ENCODE data around the gene PPM1H. TPM values are rescaled to one million over a fixed set of nuclear protein-coding genes. Genes with fewer than 3 reads are reported as not detected.
"Not testable (repeated sequence)": the region's sequence is repeated elsewhere in the genome, so short reads cannot be mapped to it uniquely, and the experiment has no call there.

PPM1H gene
- total RNA-seq, 1 experiment from 2014 or later = 58.4 TPM

DNA sequence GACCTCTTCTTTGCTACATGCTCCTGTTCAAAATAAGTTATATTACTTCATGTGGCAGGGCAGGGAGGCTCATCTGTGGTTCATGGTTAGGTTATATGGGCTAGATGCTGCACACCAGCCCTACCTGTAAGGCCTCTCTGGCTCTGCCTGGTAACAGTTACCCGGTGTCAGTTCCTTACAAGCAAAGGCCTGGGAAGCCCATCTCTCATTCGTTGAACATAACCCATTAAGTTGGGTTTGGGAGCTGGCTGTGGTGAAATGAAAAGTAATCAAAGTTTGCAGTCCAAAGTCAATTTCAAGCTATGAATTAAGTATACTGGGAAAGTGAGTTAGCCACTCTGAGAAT is 183.2 kb downstream of the PPM1H start:
- no peak for DNase-seq (ENCODE audit: low read depth, low spot score)
- in situ Hi-C loops (cut with HindIII; ENCODE audit: low pct_unique_long_range_greater_than_20kb, low sequenced_read_pairs) = no loop called here

DNA sequence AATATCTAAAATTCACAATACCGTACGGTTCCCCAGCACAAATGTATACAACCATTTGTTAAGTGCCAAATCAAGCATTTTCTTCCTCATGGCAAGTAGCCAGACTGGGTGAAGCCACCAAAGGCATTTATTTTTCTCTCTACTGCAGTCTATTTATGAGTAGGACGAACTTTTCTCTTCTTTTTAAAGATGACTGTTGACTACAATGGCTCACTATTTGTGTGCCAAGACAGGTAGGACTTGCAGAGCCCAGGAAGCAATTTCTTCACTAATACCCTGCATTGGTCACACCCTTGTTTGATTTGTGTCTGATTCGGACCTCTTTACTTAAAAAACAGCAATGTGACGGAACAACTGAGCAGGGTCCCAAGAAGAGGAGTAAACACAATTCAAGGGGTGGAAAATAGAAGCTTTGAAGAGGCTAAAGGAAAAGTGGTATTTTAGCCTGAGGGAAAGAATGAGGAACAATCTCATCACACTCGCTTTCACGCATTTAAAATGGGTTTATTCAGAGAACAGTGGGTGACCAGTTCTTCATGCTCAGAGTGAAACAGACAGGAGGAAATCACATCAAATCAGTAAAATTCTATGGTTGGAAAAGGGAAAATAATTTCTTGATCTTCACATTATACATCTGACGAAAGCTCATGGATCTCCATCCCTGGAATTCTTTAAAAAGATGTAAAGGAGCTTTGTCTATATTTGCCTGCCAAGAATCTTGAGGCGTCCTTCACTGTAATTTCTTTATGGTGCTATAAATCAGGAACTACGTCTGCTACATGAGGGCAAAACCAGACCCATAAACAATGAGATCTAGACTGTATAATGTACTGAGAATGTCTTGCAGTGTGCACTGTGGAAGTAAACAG is 183.8 kb downstream of the PPM1H start:
- peak; percentile 41 for DNase-seq (ENCODE audit: low read depth, low spot score)
- in situ Hi-C loops (cut with HindIII; ENCODE audit: low pct_unique_long_range_greater_than_20kb, low sequenced_read_pairs) = no loop called here

DNA sequence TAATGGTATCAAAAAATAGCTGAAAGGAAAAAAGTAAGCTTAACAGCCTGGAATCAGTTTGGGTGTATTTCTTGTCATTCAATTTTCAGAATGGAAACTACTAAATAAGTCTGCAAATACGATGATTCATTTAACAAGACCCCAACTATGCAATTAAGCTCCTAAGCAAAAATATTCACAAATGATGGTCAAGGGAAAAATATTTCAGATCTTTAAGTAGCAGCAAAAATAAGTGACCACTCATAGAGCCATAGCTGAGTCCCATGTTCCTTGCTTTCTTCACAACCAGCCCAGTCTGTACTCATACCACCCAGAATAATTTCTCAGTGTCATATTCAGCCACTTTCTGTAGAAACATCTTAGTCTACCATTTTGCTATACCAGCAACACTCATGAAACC is 185.4 kb downstream of the PPM1H start:
- DNase-seq (ENCODE audit: low read depth, low spot score) = no peak
- in situ Hi-C loops (cut with HindIII; ENCODE audit: low pct_unique_long_range_greater_than_20kb, low sequenced_read_pairs) = no loop called here

DNA sequence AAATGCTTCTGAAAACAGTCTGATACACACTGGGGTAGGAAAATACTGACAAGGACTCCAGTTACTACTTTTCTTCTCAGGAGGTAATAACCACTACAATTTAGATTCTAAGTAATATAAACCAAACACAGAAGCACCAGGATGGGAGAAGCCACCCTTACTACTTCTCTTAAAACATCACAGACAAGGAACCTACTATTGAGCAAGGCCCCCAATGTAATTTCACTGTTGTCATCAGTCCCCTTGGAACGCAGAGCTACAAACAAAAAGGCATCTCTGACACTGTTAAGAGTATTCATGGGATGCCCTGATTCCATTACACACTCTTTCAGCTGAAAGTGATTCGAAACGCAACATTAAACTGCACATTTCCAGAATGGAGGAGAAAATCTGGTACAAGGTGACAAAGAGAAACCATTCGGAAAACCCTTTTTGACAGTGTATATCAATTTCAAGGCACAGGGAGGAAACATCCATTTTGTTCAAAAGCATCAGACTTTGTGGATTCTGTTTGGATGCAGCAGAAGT is 185.9 kb downstream of the PPM1H start:
- DNase-seq (ENCODE audit: low read depth, low spot score) = no peak
- in situ Hi-C loops (cut with HindIII; ENCODE audit: low pct_unique_long_range_greater_than_20kb, low sequenced_read_pairs) = no loop called here

DNA sequence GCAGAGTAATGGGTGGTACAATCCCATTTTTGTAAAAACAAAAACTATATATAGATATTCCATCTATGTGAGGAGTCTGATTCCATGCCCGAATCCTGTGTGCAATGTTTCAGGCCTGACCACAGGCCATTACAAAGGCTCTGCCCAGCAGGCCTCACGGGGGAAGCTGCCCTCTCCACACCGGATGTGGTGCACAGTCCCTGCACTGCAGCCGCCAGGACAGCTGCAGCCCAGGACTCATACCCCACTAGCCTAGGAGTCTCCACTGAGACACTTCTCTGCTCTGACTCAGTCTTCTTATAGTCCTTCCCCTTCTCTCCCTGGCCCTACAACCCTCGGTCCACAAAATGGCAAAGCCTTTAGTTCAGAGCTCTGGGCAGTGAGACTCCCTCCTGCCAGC is 190.4 kb downstream of the PPM1H start:
- DNase-seq (ENCODE audit: low read depth, low spot score) = peak; percentile 15
- in situ Hi-C loops (cut with HindIII; ENCODE audit: low pct_unique_long_range_greater_than_20kb, low sequenced_read_pairs) = no loop called here

DNA sequence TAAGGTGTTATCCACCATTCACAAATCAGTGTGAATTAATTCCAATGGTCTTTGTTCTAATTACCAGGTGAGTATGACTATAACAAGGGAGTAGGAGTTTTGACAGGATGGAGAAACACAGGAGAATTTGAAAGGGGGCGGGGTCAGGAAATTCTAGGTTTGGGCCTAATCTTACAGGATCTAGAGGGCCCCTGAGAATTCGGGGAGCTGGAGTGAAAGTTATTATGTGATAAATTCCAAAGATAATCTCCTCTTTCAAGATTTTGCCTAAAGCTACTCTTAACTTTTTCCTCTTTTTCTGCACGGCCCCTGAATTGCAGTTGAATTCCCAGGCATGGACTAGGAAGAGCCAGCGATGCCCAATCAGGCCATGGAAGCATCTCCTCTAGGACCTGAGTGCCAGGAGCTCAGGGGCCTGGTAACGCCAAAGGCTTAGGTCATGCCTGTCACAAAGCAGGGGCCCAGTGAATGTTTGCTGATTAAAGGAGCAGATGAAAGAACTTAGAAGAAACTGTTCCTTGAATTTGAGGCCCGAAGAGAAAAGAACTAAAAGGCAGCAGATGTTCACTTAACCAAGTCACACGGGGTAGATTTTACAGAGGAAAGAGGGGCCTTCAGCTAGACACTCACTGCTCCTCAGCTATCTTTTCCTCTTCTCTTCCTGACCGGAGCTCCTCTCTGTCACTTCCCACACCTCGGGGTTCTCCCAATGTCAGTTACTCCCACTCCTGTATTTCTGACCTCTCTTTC is 195.5 kb downstream of the PPM1H start:
- DNase-seq (ENCODE audit: low read depth, low spot score) = no peak
- in situ Hi-C loops (cut with HindIII; ENCODE audit: low pct_unique_long_range_greater_than_20kb, low sequenced_read_pairs) = no loop called here

DNA sequence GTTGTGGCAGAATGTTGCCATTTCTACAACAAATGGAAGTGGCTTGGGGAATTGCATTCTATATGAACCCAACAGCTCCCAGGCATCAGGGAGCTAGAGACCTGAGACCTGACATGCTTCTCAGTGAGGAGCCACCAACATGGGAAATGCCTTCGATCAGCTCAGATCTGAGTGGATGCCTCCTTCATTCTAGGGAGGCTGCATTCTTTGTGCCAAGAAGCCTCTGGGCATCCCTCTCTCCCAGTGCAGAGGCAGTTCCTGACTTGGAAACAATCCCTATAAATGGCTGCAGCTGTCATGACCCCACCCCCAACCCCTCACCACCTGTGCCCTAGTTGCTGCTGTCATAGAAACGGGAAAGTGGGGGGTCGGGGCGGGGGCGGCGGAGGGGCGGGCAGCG is 196.3 kb downstream of the PPM1H start:
- no peak for DNase-seq (ENCODE audit: low read depth, low spot score)
- in situ Hi-C loops (cut with HindIII; ENCODE audit: low pct_unique_long_range_greater_than_20kb, low sequenced_read_pairs) = no loop called here

DNA sequence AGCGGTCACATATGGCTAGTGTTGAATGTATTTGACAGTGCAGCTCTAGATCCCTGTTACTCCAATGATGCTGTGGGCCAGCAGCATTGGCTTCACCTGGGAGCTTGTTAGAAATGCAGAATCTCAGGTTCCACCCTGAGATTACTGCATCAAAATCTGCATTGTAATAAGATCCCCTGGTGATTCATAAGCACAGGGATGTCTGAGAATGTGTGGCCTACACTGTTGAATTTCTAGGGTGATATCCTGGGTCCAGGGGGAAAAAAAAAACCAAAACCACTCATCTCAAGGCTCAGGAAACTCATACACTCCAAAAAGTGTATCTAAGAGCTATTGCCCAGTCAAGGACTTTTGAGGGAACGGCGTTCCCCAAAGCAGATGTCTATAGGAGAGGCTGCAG is 196.8 kb downstream of the PPM1H start:
- no peak for DNase-seq (ENCODE audit: low read depth, low spot score)

DNA sequence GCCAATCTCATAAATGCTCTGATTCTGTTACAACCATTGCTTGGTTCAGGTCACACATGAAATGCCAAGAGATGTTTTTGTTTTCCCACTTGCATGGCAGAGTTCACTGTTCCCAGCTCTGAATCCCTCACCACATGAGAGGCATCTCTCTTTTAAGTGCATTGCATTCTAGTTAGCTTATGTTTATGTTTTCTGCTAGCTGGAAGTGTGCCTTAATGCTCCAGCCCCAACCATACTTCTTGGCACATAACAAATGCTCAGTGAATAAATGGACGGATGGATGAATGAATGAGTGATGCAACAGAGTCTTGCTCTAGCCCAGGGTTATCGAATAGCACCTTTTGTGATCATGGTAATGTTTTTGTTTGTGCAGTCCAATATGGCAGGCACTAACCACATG is 197.3 kb downstream of the PPM1H start:
- no peak for DNase-seq (ENCODE audit: low read depth, low spot score)
- in situ Hi-C loops (cut with HindIII; ENCODE audit: low pct_unique_long_range_greater_than_20kb, low sequenced_read_pairs) = no loop called here

More for the DNA sequence above, 196.8 kb downstream of the PPM1H start:
- in situ Hi-C loops (cut with HindIII; ENCODE audit: low pct_unique_long_range_greater_than_20kb, low sequenced_read_pairs) = no loop called here

DNA sequence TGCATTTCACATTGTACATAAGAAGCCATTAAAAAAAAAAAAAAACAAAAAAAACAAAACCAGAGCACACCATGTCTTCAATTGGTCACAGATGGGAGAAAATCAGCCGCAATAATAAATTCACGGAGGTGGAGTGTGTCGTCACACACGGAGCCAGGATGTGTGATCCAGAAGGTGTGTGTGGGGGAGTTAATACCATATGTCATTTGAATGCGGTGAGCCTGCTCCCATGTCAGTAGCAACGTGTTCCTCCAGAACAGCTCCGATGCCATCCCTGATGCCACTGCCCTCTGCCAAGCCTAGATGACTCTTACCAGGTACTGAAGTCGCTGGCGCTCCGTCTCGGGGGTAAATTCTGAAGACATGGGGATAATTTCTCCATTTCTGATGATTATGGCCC is 197.8 kb downstream of the PPM1H start:
- no peak for DNase-seq (ENCODE audit: low read depth, low spot score)
- in situ Hi-C loops (cut with HindIII; ENCODE audit: low pct_unique_long_range_greater_than_20kb, low sequenced_read_pairs) = no loop called here

DNA sequence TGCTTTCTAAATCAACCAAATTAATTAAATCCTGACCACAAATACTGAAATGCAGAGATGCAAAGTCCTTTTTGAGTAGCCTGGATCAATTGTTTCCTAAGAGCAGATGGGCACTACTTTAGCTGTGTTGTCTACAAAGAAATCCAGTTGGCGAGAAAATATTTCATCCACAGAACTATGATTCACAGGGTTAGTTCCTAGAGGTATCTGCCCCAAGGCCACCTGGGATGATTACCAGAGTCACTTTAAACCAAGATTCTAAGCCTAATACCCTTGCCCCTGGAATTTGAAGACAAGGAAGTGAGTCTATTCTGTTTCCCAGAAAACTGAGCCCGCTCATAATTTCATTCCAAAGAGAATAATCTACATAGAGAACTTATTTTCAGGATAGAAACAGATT is 198.4 kb downstream of the PPM1H start:
- no peak for DNase-seq (ENCODE audit: low read depth, low spot score)

DNA sequence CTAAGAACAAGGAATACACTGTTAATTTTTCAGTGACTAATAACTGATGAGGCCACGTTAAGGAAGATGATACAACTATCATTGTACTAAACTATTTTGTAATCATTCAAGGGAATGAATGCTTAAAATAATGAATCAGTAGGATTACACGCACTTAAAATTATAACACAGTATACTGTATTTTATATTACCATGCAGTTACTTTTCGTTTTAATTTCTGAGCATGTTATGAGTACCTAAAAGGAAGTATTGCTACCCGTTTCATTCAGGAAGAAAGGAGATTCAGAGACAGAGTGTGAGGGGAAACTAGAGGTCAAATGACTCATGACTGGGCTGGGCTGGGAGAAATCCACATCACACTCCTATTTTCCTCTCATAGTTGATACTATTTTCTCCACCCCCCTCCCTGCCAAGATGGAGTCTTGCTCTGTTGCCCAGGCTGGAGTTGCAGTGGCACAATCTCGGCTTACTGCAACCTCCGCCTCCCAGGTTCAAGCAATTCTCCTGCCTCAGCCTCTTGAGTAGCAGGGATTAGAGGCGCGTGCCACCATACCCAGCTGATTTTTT is 202.0 kb downstream of the PPM1H start:
- in situ Hi-C loops (cut with HindIII; ENCODE audit: low pct_unique_long_range_greater_than_20kb, low sequenced_read_pairs) = no loop called here
- peak; percentile 40 for DNase-seq (ENCODE audit: low read depth, low spot score)

More for the DNA sequence above, 198.4 kb downstream of the PPM1H start:
- in situ Hi-C loops (cut with HindIII; ENCODE audit: low pct_unique_long_range_greater_than_20kb, low sequenced_read_pairs) = no loop called here

DNA sequence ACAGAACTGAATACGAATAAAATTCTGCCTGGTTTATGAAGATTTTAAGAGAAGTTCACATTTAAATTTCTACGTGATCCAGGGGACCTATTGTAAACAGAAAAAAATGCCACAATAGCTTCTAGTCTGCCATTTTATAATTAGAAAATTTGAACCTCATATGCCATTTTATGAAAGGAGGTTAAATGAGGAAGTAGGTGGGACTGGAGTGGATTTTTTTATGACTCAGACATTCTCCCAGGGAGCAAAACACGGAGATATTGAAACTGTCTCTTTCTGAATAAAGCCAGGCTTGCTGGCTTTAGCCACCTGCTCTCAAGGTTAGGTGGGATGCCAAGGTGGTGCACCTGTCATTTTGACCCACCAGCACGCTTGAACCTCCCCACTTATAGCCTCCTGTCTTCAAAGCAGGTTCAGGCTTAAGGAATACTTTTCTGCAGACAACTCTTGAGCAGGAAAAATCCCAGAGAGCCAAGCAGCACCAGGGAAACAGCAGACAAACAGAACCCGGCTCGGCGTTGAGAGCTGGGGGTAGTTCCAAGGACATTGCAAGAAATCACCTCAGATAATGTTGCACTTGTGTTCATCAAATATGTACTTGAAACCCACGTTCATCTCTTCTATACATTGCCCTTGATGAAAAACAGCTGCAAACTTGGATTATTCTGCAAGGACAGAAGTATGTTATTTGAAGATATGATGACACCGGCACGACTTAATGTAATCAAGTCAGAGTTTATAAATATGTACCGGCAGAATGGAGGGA is 203.7 kb downstream of the PPM1H start:
- in situ Hi-C loops (cut with HindIII; ENCODE audit: low pct_unique_long_range_greater_than_20kb, low sequenced_read_pairs) = no loop called here
- no peak for DNase-seq (ENCODE audit: low read depth, low spot score)

DNA sequence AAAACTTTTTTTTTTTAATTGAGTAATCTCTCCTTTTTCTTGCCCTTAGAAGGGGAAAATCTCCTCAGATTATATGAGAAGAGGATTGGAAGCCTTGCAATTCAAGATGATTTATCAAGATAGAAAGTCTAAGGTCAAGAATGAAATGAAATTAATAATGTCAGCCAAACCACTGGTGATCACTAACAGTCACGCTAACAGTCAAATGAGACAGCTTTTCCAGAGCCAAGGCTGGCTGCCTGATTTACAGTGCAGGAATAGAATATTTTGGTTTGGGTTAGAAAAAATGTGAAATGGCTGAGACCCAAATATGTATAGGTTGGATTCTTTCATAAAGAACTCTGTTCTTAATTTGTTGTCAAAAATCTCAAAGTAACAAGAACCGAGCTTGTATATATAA is 204.3 kb downstream of the PPM1H start:
- DNase-seq (ENCODE audit: low read depth, low spot score) = no peak
- in situ Hi-C loops (cut with HindIII; ENCODE audit: low pct_unique_long_range_greater_than_20kb, low sequenced_read_pairs) = no loop called here

DNA sequence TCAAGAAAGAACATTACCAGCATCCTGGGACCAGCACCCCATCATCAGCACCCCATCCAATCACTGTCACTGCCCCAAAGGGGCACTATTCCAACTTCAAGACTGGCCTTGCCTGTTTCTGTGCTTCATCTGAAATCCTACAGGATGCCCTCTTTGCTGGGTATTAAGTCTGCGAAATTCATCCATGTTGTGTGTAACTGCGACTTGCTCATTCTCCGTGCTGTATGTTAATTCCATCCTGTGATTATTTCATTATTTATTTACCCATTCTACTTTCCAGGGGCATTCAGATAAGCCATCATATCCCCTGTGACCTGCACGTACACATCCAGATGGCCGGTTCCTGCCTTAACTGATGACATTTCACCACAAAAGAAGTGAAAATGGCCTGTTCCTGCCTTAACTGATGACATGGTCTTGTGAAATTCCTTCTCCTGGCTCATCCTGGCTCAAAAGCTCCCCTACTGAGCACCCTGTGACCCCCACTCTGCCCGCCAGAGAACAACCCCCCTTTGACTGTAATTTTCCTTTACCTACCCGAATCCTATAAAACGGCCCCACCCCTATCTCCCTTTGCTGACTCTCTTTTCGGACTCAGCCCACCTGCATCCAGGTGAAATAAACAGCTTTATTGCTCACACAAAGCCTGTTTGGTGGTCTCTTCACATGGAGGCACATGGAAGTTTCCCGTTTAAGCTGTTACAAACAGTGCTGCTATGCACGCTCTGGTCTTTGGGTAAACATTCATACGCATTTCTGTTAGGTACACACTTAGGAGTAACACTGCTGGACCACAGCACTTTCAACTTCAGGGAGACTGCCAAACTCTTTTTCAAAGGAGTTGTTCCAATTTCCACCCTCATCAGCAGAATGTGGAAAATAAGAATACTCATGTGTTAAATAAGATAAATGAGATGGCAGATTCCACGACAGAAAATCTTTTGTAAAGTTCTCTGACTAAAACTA is 205.1 kb downstream of the PPM1H start:
- in situ Hi-C loops (cut with HindIII; ENCODE audit: low pct_unique_long_range_greater_than_20kb, low sequenced_read_pairs); DNase-seq (ENCODE audit: low read depth, low spot score): not testable (repeated sequence)

DNA sequence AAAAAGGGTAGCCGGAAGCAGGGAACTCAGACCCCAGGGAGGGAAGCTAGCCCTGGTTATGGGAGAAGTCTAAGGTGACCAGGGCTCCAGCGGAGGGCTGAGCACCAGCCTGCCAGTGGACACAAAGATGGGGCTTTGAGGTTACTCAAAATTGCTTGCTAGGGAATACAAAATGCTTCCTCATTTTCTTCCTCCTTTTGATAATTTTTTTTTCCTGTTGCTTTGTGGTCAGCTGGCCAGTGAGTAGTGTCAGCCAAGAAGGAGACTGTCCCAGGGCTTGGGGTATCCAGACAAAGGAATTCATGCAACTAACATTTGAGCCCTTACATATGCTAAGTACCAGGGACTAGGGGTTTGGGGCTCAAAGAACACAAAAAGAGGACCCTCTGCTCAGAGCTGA is 206.2 kb downstream of the PPM1H start:
- DNase-seq (ENCODE audit: low read depth, low spot score) = no peak
- in situ Hi-C loops (cut with HindIII; ENCODE audit: low pct_unique_long_range_greater_than_20kb, low sequenced_read_pairs) = no loop called here

DNA sequence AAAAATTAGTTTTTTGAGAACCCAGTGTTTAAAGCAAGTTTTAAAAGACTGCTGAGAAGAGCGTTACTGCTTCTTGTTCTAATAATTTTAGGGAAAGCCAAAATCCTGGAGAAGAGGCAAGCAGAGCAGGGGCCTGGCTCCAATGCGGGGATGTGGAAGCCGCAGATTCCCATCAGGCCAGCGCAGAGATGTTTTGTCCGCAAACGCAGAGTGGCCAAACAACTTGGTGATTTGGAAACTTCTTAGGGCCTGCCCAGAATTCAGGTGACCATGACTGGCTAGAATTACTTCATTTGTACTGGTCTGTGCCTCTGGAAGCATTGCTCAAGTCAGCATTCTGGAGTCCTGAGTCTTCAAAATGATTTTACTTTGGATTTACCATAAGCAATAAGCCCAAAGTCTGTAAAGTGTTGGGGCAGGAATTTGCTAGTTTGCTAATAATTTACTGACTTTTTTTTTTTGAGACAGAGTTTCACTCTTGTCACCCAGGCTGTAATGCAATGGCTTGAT is 208.4 kb downstream of the PPM1H start:
- in situ Hi-C loops (cut with HindIII; ENCODE audit: low pct_unique_long_range_greater_than_20kb, low sequenced_read_pairs) = no loop called here

More for the DNA sequence above, 208.4 kb downstream of the PPM1H start:
- no peak for DNase-seq (ENCODE audit: low read depth, low spot score)
